NOMO-1 treated with dmso at 0.1 percent for 144 hours (cell line): ENCODE results near the gene OR52E2.
"Not testable (repeated sequence)": the region's sequence is repeated elsewhere in the genome, so short reads cannot be mapped to it uniquely, and the experiment has no call there.

ENCODE experiments used
- DNase-seq: peaks from one replicate; lab custom pipeline; 2025; ENCODE audit not compliant: unreplicated experiment; lab: John Stamatoyannopoulos, UW

The OR52E2 gene

DNA sequence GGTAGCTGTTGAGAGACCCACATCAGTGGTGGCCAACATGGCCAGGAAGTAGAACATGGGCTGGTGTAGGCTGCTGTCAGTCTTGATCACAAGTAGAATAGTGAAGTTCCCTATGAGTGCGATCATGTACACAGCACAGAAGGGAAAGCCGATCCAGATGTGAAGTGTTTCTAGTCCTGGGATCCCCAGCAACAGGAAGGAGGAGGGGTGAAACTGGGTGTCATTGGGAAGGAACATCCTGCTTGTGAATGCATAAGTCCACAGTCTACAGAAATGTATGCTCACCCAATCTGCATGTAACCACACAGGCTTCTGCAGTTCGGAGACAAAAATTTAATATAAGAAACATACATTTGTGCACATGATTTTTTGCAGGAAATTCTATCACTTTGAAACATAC, at the start of gene OR52E2:
Gene OR52E2 (minus strand): TSS at position 237 of the 400 bp plus-strand sequence. CDS start 0 bp downstream, at position 237.
- no peak for DNase-seq

DNA sequence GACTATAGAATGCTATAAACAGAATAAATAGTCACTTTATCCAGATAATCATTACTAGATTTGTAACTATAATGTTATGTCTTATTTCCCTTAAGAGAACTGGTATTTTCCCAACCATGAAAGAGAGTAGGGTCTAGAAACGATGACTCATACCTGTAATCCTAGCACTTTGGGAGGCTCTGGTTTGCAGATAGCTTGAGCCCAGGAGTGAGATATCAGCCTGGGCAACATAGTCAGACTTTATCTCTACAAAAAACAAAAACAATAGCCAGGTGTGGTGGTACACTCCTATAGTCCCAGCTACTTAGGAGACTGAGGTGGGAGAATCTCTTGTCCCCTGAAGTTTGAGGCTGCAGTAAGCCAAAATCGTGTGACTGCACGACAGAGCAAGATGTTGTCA, 47.9 kb upstream of the OR52E2 start:
- no peak for DNase-seq

DNA sequence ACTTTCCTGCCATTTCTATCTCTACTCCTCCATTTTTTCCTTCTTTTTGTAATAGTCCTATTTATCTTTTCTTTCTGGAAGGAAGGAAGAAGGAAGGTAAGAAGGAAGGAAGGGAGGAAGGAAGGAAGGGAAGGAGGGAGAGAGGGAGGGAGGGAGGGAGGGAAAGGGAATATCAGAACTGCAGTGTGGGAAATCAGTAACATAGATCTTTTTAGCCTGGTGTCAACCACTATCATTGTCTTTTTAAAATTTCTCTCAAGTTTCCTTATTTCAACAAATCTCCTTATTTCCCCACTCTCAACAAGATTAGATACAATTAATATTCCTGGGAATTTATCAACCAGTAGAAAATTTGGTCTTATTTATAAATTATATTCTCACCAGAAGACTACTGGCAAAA, 43.6 kb upstream of the OR52E2 start:
- no peak for DNase-seq

DNA sequence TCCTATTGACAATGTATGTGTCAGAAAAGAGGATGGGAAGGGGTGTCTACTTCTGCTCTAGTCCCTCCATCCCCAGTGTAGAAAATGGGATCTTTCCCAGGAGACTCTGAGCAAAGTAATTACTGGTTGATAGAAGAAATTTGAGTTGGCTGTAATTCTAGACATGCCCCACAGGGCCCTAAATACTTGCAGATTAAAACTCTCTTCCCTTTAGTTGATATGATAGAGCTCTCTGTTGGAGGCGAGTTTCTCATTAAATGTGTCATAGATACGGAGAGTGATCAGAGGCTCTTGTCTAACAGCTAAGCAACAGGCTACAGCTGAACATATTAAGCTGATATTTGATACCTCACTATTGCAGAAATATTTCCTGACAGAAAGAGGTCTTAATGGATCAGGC, 42.8 kb upstream of the OR52E2 start:
- DNase-seq = no peak

DNA sequence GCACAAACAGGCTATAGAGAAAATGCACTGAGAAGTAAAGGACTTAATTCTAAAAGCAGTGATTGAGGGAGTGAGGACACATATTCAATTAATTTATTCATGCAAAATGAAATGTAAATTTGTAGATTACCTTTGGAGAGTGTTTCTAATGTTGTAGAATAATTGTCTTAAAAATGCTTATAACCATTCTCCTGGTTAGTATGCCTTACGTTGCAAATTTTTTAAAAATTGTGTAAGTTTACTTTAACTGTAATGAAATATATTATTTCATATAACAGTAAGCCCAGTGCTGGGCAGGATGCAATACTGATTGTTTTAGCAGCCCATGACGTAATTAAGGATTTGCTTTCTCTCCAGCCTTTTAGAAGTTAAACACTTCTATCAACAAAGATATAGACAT, 36.6 kb upstream of the OR52E2 start:
- DNase-seq = no peak

DNA sequence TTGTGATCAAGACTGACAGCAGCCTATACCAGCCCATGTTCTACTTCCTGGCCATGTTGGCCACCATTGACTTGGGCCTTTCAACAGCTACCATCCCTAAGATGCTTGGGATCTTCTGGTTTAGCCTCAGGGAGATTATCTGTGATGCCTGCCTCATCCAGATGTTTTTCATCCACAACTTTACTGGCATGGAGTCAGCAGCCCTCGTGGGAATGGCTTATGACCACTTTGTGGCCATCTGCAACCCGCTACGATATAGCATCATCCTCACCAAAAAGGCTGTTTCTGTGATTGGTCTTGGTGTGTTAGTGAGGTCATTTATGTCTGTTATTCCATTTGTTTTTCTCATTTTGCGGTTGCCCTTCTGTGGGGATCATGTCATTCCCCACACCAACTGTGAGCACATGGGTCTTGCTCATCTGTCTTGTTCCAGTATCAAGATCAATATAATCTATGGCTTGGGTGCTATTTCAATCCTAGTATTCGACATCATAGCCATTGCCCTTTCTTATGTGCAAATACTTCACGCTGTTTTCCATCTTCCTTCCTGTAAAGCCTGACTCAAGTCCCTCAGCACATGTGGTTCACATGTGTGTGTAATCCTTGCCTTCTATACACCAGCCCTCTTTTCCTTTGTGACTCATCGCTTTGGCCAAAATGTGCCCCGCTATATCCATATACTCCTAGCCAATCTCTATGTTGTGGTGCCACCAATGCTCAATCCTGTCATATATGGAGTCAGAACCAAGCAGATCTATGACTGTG, 33.6 kb upstream of the OR52E2 start:
- no peak for DNase-seq

DNA sequence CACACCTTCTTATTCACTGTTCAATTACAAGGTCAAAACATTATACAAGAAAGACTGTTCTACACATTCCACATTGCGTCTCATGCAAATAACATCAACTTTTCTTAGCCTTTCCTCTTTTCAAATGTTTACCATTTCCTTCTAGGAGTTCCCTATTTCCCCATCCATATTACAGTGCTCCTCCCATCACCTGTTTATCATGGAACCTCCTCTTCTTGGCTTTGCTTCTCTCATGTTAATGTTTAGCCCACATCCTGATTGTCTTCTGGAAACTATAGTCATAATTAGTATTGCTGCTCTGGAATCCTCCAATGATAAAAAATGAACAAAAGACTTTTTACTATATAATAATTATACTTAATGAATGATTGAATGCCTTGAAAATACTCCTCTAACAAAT, 31.2 kb upstream of the OR52E2 start:
- DNase-seq = no peak

DNA sequence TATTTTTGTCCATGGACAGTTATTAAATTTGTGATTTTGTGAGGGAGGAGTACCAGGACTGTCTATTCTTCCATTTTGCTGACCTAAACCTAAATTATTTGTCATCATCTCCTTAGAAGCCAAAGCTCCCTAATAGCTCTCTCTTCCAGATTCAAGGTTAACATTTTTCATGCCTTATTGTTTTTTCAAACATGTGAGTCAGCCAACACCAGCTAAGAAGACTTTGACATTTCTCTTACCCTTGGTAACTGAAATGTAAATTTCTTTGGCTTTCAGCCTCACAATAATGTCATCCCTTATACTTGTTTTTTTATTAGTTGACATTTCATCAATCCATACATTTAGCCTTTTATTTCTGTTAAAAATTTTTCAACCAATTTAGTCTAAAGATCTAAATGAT, 29.1 kb upstream of the OR52E2 start:
- DNase-seq = no peak

DNA sequence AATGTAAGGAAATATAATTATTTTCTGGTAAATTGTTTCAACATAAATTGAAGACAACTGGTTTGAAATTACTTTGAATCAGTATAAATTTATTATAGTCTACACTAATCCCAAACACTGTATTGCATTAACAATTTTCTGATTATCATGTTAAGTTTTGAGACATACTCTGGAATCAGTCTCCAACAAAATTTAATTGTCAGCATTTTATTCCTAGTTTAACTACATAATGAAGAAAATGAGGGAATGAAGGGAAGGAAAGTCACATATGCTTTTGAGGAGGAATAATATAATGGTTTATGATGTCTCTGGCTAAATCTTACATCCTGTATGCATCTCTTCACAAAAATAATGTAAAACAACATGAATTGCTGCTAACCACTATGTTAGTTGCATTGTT, 24.2 kb upstream of the OR52E2 start:
- no peak for DNase-seq

DNA sequence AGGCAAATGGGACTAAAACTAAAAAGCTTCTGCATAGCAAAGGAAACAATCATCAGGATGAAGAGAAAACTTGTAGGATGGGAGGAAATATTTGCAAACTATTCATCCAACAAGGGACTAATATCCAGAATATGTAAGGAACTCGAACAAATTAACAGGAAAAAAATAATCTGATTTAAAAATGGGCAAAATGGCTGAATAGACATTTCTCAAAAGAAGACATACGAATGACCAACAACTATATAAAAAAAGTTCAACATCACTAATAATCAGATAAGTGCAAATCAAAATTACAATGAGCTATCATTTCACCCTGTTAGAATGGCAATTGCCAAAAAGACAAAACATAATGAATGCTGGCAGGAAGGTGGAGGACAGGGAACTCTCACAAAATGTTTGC, 22.0 kb upstream of the OR52E2 start:
- no peak for DNase-seq

DNA sequence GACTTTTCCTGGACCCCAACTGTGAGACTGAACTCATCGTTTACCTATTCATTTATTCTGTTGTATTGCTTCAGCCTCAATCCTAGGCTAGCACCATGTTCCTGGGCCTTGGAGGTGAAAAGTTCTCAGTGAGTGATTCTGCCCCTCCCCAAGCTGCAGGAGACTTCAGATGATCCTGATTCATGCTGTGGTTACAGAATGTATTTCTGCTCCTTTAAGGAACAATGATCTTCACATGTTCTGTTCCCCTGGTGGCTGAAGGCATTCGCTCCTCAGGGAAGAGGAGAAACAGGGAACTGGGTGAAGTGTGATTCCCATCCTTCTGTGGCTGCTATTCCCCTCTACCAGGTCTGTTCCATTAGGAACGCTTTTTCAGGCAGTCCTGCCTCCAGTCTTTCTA, 12.4 kb upstream of the OR52E2 start:
- DNase-seq = no peak

DNA sequence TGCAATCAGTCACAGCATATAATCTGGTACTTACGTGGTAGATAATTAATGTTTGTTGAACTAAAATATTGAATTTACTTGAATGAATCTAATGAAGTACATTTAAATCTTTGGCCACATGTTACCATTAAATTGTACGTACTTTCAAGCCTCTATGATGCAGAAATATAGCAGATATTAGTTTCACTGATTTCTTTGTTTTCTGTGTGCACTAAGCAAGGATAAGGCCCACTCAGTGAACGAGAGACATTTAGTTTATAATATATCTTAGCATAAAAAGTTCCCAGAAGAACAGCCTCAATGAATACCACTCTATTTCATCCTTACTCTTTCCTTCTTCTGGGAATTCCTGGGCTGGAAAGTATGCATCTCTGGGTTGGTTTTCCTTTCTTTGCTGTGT, 9.8 kb upstream of the OR52E2 start, which contains the start of gene OR52E1:
Gene OR52E1 (plus strand): TSS at position 301 of the 400 bp plus-strand sequence.
- DNase-seq = no peak

DNA sequence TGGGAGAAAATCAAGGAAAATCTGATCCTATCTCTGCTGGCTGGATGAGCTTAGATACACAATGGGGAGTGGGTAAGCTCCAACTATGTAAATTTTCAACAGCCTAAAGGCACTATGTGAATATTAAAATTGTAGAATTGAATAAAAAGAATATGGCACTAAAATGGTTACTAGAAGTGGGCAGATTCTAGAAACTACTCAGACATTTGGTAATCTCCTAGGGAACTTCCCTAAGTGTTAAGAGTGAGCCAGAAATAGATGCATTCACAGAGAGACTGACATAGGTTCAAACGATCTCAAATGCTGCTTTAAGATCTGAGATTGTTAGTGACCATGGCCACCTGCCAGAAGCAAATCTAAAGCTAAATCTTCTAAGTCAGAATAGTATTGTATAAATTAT, 5.6 kb upstream of the OR52E2 start:
- no peak for DNase-seq

DNA sequence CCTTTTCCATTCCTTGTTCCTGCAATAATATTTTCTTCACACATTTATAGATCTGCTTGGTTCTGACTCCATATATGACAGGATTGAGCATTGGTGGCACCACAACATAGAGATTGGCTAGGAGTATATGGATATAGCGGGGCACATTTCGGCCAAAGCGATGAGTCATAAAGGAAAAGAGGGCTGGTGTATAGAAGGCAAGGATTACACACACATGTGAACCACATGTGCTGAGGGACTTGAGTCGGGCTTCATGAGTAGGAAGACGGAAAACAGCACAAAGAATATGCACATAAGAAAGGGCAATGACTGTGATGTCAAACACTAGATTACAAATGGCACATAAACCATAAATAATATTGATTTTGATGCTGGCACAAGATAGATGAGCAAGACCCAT, 748 bp downstream of the OR52E2 start:
- DNase-seq = not testable (repeated sequence)

DNA sequence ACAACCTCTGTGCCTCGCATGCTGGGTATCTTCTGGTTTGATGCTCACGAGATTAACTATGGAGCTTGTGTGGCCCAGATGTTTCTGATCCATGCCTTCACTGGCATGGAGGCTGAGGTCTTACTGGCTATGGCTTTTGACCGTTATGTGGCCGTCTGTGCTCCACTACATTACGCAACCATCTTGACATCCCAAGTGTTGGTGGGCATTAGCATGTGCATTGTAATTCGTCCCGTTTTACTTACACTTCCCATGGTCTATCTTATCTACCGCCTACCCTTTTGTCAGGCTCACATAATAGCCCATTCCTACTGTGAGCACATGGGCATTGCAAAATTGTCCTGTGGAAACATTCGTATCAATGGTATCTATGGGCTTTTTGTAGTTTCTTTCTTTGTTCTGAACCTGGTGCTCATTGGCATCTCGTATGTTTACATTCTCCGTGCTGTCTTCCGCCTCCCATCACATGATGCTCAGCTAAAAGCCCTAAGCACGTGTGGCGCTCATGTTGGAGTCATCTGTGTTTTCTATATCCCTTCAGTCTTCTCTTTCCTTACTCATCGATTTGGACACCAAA, 12.6 kb downstream of the OR52E2 start:
- DNase-seq = no peak

DNA sequence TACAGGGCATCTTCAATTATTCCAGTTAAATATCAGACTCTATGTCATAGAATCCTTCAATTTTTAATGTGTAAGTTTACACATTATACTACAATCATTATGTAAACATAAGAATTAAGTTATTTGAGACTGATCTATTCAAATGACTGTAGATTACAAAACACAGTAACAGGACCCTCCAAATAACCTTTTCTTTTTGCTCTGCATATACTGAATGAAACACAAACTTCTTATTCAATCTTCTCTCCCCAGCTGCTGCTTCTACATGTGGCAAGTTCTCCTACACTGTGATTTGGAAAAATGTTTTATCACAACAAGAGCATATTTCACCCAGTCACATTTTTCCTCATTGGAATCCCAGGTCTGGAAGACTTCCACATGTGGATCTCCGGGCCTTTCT, 13.2 kb downstream of the OR52E2 start, which contains the start of gene OR52J3:
Gene OR52J3 (plus strand): TSS at position 301 of the 400 bp plus-strand sequence. CDS start 0 bp downstream, at position 301.
- DNase-seq = no peak

DNA sequence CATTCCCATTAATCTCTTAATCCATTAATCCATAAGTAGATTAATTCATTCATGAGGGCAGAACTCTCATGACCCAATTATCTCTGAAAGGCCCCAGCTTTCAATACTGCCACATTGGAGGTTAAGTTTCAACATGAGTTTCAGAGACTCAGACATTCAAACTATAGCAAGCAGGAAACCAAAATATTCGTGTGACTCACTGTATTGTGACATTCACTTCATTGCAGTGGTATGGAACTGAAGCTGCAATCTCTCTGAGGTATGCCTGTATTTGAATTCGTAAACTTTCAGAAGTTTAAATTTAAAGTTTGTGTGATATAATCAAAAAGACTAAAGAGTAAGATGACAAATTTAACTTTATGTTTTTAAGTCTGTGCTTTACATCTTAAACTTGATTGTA, 16.0 kb downstream of the OR52E2 start:
- DNase-seq = no peak

DNA sequence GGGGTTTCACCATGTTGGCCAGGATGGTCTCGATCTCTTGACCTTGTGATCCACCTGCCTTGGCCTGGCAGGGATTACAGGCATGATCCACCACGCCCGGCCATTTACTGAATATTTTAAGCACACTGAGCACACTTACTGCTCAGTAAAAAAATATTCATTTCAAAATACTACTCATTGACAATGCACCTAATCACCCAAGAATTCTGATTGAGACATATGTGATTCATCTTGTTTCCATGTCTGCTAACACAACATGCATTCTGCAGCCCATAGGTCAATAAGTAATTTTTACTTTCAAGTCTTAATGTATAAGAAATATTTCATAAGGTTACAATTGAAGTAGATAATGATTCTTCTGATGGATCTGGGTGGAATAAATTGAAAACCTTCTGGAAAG, 17.3 kb downstream of the OR52E2 start:
- no peak for DNase-seq

DNA sequence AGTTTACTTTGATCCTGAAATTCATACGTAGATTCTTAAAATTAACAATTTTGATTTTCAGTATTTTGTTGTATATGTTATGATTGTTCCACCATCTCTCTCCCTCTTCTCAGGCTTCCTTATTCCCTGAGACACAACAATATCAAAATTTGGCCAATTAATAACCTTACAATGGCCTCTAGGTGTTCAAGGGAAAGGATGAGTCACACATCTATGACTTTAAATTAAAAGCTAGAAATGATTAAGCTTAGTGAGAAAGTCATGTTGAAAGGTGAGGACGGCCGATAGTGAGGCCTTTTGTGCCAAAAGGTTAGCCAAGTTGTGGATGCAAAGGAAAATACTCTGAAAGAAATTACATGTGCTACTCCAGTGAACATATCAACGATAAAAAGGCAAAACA, 18.6 kb downstream of the OR52E2 start:
- no peak for DNase-seq

DNA sequence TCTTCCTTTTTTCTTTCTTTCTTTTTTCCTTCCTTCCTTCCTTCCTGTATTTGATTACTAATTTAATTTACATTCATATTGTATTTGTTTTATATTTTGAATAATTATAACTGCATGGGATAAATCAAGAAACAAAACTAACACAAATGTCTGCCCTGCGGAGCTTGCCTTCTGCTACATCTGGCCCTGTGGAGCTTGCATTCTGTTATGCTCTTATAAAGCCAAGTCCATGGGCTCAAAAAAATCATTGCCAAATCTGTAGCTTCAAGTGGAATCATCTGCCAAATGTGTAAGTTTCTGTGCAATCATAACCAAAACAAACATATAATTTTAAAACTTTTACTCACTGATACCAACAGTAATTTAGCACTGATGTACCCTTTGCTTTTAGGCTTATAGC, 21.1 kb downstream of the OR52E2 start:
- DNase-seq = no peak

DNA sequence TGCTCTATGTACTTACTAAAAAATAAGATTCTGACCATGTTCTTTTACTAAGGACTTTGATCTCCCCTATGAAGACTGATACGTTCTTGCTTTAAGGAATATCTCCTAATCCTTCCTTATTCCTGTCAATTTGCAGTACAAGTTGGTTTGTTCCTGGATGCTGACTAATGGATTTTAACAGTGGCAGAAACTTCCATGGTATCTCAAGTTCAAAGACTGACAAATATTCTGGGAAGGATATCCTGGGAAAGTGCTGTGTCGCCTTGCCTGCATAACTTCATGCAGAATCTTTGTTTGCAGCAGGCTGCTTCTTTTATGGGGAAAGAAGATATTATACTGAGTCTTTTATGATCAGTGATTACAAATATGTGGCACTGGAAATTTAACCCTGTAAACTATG, 21.5 kb downstream of the OR52E2 start:
- DNase-seq = no peak

DNA sequence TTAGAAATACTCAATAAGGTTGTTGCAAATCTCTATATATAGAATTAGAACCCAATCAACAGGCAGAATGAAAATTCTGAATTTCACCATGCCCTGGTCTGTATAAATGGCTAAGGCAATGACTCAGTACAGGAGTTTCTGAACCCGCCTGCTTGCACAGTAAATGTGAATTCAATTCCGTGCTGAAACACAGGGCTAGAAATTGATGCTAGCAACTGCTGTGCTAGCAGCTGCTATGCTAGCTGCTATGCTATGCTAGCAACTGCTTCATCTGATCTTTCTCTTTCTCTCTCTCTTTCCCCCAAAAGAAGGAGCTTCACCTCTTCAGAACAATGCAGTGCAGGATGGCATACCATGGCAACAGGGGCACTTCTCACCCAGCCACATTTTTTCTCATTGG, 22.8 kb downstream of the OR52E2 start:
- DNase-seq = no peak

DNA sequence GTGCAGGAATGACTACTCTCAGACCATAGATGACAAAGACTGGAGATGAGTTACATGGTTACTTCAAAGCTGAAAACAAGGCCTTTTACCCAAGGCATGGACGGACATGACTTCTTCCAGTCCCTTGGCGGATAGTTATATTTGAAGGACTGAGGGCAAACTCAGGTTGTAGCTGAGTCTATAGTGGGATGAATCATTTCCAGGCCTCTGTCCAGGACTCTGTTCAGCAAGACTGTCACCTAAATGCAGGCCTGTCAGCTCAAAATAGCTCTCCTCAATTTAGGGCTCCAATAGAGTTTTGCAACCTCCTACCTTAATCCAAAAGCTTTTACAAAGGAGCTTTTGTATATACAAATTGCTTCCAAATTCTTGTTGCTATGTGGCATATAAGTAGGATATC, 37.4 kb downstream of the OR52E2 start:
- DNase-seq = no peak
